Thoracic aorta (tissue), 2 donors: ENCODE data around the gene PHLDA1. TPM values are rescaled to one million over a fixed set of nuclear protein-coding genes. Genes with fewer than 3 reads are reported as not detected.

Experiments
- ATAC-seq: fragments of 150-250 bp; one replicate; pipeline ENCODE4 v1.8.0; 2017; ENCODE audit warnings: low read depth; ENCODE audit not compliant: insufficient number of reproducible peaks, low FRiP score
- DNase-seq: peaks from one replicate; pipeline ENCODE4 v3.0.0-alpha.2; 2020; ENCODE audit warnings: low spot score
- H3K27ac ChIP-seq, 2 donors: fragments of 200-600 bp; sonication (generic); 1 replicate in 1 of 2; 2 replicates in 1 of 2; pipeline ENCODE4 v1.5.1; 2016; ENCODE audit warnings: mild to moderate bottlenecking in 2 of 2, moderate library complexity in 2 of 2
- H3K27me3 ChIP-seq: fragments of 200-600 bp; sonication (generic); replicated peaks from 2 replicates; pipeline ENCODE4 v1.6.0; 2016; ENCODE audit warnings: mild to moderate bottlenecking; ENCODE audit not compliant: insufficient read depth
- H3K36me3 ChIP-seq: fragments of 200-600 bp; sonication (generic); one replicate; pipeline ENCODE4 v1.5.1; 2016
- H3K4me1 ChIP-seq, 2 donors: fragments of 200-600 bp; sonication (generic); 1 replicate in 1 of 2; 2 replicates in 1 of 2; pipeline versions ENCODE4 v1.5.1 to v1.6.0; 2016; ENCODE audit warnings: low read depth in 2 of 2, mild to moderate bottlenecking in 1 of 2; ENCODE audit not compliant: control insufficient read depth in 1 of 2
- H3K4me3 ChIP-seq: fragments of 200-600 bp; sonication (generic); 2 replicates; pipeline ENCODE4 v1.5.1; 2016; ENCODE audit warnings: mild to moderate bottlenecking
- H3K9me3 ChIP-seq: fragments of 200-600 bp; sonication (generic); 2 replicates; pipeline ENCODE4 v1.5.1; 2016
- total RNA-seq, 2 donors: library from RNA; depleted of rRNA; stranded (reverse); fragments of >200 nt; gene quantifications; one replicate each; pipeline versions ENCODE4 v1.1.0 to v1.2.3, GENCODE V29; 2016
- TF ChIP-seq, protein P1 (sequence below): fragments of 200-600 bp; sonication (generic); IDR thresholded peaks from one replicate; pipeline ENCODE4 v1.5.1; 2019; ENCODE audit warnings: antibody characterized with exemption

Gene PHLDA1
- total RNA-seq, 2 donors from 2014 or later, result 27.3 to 35.3 TPM

DNA sequence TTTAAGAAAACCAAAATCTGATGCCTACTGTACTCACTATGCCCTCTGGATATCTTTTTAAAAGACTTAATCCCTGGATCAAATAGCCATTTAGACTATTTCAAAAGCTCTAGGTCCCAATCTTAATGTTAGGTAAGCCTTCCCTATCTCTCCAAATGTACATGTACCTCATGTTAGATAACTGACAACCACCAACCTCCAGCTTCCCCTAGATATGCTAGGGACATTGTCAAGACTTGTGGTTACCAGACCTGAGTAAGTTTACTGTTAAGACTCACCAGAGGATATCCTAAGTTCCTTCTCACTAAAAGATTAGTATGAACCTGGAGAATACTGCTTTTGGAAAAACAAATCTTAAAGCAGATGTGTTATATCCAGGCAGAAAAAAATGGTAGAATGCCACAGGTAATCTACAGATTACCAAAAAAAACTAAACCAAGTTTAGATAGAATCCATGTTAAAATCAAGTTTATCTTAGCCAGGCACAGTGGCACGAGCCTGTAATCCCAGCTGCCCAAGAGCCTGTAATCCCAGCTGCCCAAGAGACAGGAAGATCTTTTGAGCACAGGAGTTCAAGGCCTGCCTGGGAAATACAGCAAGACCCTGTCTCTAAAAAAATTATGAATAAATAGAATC lies 43.2 kb upstream of the PHLDA1 start:
- Histone ChIP-seq H3K4me1 (peaks cover 3 to 7% of the 10 kb centered on the region in 2 donors), H3K27ac (no peak overlapping the region), H3K27me3 (no peaks in the 10 kb centered on the region), H3K9me3 (peaks cover 4% of the 10 kb centered on the region), H3K36me3 (no peaks in the 10 kb centered on the region), H3K4me3 (no peak overlapping the region)
- no peak for DNase-seq
- TF ChIP-seq, protein P1, sequence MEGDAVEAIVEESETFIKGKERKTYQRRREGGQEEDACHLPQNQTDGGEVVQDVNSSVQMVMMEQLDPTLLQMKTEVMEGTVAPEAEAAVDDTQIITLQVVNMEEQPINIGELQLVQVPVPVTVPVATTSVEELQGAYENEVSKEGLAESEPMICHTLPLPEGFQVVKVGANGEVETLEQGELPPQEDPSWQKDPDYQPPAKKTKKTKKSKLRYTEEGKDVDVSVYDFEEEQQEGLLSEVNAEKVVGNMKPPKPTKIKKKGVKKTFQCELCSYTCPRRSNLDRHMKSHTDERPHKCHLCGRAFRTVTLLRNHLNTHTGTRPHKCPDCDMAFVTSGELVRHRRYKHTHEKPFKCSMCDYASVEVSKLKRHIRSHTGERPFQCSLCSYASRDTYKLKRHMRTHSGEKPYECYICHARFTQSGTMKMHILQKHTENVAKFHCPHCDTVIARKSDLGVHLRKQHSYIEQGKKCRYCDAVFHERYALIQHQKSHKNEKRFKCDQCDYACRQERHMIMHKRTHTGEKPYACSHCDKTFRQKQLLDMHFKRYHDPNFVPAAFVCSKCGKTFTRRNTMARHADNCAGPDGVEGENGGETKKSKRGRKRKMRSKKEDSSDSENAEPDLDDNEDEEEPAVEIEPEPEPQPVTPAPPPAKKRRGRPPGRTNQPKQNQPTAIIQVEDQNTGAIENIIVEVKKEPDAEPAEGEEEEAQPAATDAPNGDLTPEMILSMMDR, result no peak
- ATAC-seq, result no peak

DNA sequence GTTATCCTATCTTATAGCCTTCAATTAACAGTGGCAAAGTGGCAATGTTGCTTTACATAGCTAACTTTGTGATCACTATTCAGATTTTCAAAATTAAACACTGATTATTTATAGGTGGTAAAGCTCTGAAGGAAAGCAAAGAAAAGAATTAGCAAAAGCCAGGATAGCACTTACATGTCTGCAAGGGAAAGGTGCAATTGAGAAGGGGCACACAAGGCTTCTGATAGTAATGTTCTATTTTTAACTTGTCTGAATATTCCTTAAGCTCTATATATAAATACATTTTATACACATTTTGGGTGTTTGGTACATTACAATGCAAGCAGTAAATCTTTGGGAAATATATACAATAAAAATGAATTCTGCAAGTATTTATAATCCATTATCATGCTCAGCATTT lies 42.0 kb upstream of the PHLDA1 start:
- TF ChIP-seq, protein P1, result no peak
- no peak overlapping the region for H3K4me3 ChIP-seq
- no peak overlapping the region for H3K27ac ChIP-seq
- no peak for ATAC-seq
- DNase-seq, result no peak
- H3K4me1 ChIP-seq, result peaks cover 3 to 7% of the 10 kb centered on the region in 2 donors
- H3K36me3 ChIP-seq, result no peaks in the 10 kb centered on the region
- H3K27me3 ChIP-seq, result no peaks in the 10 kb centered on the region
- H3K9me3 ChIP-seq, result no peaks in the 10 kb centered on the region

DNA sequence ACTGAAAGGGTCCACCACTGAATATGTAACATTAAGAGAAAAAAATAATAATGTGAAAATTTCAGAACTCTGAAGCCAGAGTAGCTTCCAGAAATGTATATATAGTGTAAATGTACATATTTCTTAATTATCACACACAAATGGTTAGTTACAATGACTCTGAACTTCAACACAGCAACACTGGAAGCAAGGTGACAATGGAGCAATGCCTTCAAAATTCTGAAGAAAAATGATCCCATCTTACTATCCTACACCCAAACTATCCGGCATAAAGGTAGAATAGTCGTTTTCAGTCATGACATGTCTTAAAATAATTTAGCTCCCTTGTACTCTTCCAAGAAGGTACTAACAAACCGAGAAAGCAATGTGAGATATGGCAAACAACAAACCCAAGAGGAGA lies 41.0 kb upstream of the PHLDA1 start:
- no peaks in the 10 kb centered on the region for H3K36me3 ChIP-seq
- H3K9me3 ChIP-seq, result no peaks in the 10 kb centered on the region
- no peak overlapping the region for H3K27ac ChIP-seq
- no peaks in the 10 kb centered on the region for H3K27me3 ChIP-seq
- peaks cover 3 to 15% of the 10 kb centered on the region in 2 donors for H3K4me1 ChIP-seq
- H3K4me3 ChIP-seq, result no peak overlapping the region
- ATAC-seq (no peak), DNase-seq (no peak)
- TF ChIP-seq, protein P1, result no peak

DNA sequence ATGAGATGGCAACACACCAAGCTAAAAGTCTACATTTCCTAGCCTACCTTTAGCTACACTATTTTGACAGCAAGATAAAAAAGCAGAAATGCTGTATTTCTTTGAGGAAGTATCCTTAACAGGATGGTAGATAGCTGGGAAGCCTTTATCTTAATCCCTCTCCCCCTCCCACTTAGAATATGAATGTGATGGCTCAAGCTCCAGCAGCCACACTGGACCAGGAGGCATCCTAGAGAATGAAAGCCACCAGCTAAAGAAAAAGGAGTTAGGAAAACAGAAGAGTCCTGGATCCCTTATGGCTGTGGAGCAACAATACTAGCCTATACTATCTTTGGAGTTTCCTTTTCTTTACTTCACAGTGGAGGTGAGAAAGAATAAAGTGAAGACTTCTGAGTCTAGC lies 37.8 kb upstream of the PHLDA1 start:
- Histone ChIP-seq H3K36me3 (no peaks in the 10 kb centered on the region), H3K9me3 (peaks cover 8% of the 10 kb centered on the region), H3K4me3 (no peak overlapping the region), H3K27me3 (no peaks in the 10 kb centered on the region), H3K4me1 (peaks cover 3 to 15% of the 10 kb centered on the region in 2 donors), H3K27ac (no peak overlapping the region)
- TF ChIP-seq, protein P1, result no peak
- no peak for ATAC-seq
- no peak for DNase-seq

DNA sequence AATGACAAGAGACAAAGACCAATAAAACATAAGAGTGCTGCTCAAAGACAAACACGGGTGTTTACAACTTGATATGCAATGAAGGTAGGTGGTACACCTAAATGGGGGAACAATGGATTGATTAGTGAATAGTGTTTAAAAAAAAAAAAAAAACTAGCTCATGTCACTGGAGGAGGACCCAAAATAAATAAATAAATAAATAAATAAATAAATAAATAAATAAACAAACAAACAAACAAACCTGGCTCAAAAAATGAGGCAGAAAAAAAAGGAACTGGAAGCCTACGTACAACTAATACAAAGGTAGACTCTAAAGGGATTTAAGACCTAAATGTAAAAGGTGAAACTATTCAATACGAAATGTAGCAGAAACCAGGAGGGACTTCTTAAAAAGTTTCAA lies 34.3 kb upstream of the PHLDA1 start:
- no peak overlapping the region for H3K4me3 ChIP-seq
- peaks cover 0 to 14% of the 10 kb centered on the region in 2 donors for H3K4me1 ChIP-seq
- TF ChIP-seq, protein P1, result no peak
- H3K27me3 ChIP-seq, result no peaks in the 10 kb centered on the region
- ATAC-seq, result no peak
- peaks cover 8% of the 10 kb centered on the region for H3K9me3 ChIP-seq
- H3K36me3 ChIP-seq, result peaks cover 6% of the 10 kb centered on the region
- no peak for DNase-seq
- H3K27ac ChIP-seq, result no peak overlapping the region
